Left ventricle myocardium inferior (tissue), 1 donor: ENCODE results near the gene CCPG1. TPM values are rescaled to one million over a fixed set of nuclear protein-coding genes. Genes with fewer than 3 reads are reported as not detected.

ENCODE experiments used
- DNase-seq: peaks from one replicate; pipeline ENCODE4 v3.0.0-alpha.2; 2020
- H3K27ac ChIP-seq: fragments of 200-600 bp; replicated peaks from 2 replicates; pipeline ENCODE4 v1.8.0; 2021
- H3K27me3 ChIP-seq: fragments of 200-600 bp; 2 replicates; pipeline ENCODE4 v1.8.0; 2021; ENCODE audit warnings: low read depth
- H3K36me3 ChIP-seq: fragments of 200-600 bp; 2 replicates; pipeline ENCODE4 v1.8.0; 2021
- H3K4me1 ChIP-seq: fragments of 200-600 bp; 2 replicates; pipeline ENCODE4 v1.8.0; 2021
- H3K4me3 ChIP-seq: fragments of 200-600 bp; 2 replicates; pipeline ENCODE4 v1.8.0; 2021; ENCODE audit warnings: mild to moderate bottlenecking, moderate library complexity
- H3K9me3 ChIP-seq: fragments of 200-600 bp; replicated peaks from 2 replicates; pipeline ENCODE4 v1.8.0; 2021
- intact Hi-C: fragments of 100-400 bp; cut with micrococcal nuclease; formaldehyde crosslinking; loops from one replicate; pipeline ENCODE4 v1.11.0; 2022
- total RNA-seq: library from RNA; stranded (reverse); fragmentation: NEBNext Ultra II Directional; extraction: Animal tissue kit (Norgen Biotek cat#: 25700); gene quantifications from one replicate; pipeline ENCODE4 v1.2.1, GENCODE V29; 2021
- TF ChIP-seq, protein P1 (sequence below): fragments of 200-600 bp; IDR thresholded peaks from 2 replicates; pipeline ENCODE4 v1.8.0; 2021; ENCODE audit warnings: antibody characterized with exemption, mild to moderate bottlenecking, borderline replicate concordance
- donor health status: DM: no; HTN: yes; CAD: no; lungs with severe emphysema.

Gene CCPG1
- total RNA-seq, 1 donor from 2014 or later = 94.6 TPM

DNA sequence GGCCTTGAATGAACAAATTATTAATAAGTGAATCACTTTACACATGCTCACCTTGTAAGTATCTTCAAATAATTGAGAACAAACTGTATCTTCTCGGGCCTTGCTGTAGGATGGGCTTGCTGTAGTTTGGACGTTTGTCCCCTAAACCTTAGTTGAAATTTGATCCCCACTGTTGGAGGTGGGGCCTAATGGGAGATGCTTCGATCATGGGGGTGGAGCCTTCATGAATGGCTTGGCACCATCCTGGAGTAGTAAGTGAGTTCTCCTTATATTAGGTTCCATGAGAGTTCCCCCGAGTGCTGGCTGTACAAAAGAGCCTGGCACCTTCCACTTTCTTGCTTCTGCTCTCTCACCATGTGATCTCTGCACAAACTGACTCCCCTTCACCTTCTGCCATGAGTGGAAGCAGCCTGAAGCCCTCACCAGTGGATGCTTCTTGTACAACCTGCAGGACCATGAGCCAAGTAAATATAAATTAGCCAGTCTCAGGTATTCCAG lies 59.8 kb downstream of the CCPG1 start:
- TF ChIP-seq, protein P1, sequence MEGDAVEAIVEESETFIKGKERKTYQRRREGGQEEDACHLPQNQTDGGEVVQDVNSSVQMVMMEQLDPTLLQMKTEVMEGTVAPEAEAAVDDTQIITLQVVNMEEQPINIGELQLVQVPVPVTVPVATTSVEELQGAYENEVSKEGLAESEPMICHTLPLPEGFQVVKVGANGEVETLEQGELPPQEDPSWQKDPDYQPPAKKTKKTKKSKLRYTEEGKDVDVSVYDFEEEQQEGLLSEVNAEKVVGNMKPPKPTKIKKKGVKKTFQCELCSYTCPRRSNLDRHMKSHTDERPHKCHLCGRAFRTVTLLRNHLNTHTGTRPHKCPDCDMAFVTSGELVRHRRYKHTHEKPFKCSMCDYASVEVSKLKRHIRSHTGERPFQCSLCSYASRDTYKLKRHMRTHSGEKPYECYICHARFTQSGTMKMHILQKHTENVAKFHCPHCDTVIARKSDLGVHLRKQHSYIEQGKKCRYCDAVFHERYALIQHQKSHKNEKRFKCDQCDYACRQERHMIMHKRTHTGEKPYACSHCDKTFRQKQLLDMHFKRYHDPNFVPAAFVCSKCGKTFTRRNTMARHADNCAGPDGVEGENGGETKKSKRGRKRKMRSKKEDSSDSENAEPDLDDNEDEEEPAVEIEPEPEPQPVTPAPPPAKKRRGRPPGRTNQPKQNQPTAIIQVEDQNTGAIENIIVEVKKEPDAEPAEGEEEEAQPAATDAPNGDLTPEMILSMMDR = no peak
- DNase-seq = no peak
- Histone ChIP-seq H3K27me3 (no peaks in the 10 kb centered on the region), H3K27ac (no peak overlapping the region), H3K4me1 (peaks cover 8% of the 10 kb centered on the region), H3K9me3 (no peaks in the 10 kb centered on the region), H3K36me3 (peaks cover 27% of the 10 kb centered on the region), H3K4me3 (no peak overlapping the region)
- intact Hi-C loops = no loop called here

DNA sequence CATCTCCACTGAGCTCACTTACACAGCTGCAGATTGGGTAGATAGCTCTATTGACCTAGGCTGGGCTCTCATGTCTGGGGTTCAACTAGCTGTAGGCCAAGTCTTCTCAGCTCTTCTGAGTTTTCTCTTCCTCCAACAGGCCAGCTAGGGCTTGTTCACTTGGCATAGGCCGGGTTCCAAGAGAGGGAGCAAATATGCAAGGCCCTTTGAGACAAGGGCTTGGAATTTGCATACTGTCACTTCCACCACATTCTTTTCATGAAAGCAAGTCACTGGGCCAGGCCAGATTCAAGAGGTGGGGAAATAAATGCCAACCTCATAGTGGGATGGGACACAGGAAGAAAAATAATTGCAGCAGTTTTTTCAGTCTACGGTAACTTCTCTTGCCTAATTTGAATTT lies 64.0 kb downstream of the CCPG1 start:
- Histone ChIP-seq H3K27ac (no peak overlapping the region), H3K4me1 (peaks cover 8% of the 10 kb centered on the region), H3K36me3 (peaks cover 20% of the 10 kb centered on the region), H3K4me3 (no peak overlapping the region), H3K9me3 (no peaks in the 10 kb centered on the region), H3K27me3 (no peaks in the 10 kb centered on the region)
- TF ChIP-seq, protein P1 = no peak
- intact Hi-C loops = no loop called here
- DNase-seq = no peak

DNA sequence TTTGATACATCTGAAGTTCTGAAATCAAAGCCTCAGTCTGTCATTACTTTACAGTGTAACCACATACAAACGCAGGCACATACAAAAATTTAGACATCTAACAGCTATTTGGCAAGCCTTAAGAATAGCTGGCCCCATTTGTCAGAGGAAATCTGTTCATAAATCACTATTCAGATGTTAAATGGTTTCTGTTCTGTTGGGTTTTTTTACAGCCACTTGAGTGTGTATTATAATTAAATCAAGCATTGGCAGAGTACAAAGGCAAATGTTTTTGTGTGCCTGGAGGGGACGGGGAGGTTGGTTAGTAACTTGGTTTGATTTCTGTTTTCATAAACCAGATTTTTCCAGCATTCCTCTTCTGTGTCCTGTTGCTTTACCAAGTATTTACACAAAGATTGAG lies 65.0 kb downstream of the CCPG1 start:
- Histone ChIP-seq H3K4me3 (no peak overlapping the region), H3K9me3 (no peaks in the 10 kb centered on the region), H3K27me3 (no peaks in the 10 kb centered on the region), H3K36me3 (peaks cover 19% of the 10 kb centered on the region), H3K27ac (no peak overlapping the region), H3K4me1 (peaks cover 8% of the 10 kb centered on the region)
- intact Hi-C loops = no loop called here
- TF ChIP-seq, protein P1 = no peak
- no peak for DNase-seq

DNA sequence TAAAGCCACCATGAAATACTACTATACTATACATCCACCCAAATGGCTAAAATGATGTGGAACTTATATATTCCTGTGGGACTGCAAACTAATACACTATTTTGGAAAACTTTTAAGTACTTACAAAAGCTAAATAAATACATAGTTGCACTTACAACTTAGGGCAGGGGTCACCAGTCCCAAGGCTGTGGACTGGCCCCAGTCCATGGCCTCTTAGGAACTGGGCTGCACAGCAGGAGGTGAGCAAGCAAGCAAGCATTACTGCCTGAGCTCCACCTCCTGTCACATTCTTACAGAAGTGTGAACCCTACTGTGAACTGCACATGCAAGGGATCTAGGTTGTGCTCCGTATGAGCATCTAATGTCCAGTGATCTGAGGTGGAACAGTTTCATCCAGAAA lies 71.0 kb downstream of the CCPG1 start:
- Histone ChIP-seq H3K9me3 (no peaks in the 10 kb centered on the region), H3K4me3 (no peak overlapping the region), H3K36me3 (peaks cover 44% of the 10 kb centered on the region), H3K27ac (no peak overlapping the region), H3K27me3 (no peaks in the 10 kb centered on the region), H3K4me1 (no peaks in the 10 kb centered on the region)
- TF ChIP-seq, protein P1 = no peak
- no peak for DNase-seq
- intact Hi-C loops = no loop called here

DNA sequence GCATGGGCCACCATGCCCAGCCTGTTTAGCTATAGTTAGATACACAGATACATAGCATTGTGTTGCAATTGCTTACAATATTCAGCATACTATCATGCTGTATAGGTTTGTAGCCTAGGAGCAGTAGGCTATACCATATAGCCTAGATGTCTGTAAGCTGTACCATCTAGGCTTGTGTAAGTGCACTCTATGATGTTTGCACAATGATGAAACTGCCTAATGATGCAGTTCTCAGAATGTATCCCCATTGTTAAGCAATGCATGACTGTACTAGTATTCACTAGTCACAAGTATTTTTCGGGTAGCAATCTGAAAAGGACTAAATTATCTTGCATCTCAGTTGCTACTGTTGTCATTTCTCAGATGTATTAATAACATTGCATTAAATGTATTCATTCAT lies 73.2 kb downstream of the CCPG1 start:
- Histone ChIP-seq H3K4me1 (no peaks in the 10 kb centered on the region), H3K27ac (no peak overlapping the region), H3K4me3 (no peak overlapping the region), H3K36me3 (peaks cover 60% of the 10 kb centered on the region), H3K9me3 (no peaks in the 10 kb centered on the region), H3K27me3 (no peaks in the 10 kb centered on the region)
- intact Hi-C loops = no loop called here
- TF ChIP-seq, protein P1 = no peak
- no peak for DNase-seq
